Body of pancreas (tissue), 4 donors: ENCODE results near the gene INPP5K. TPM values are rescaled to one million over a fixed set of nuclear protein-coding genes. Genes with fewer than 3 reads are reported as not detected.
"Not testable (repeated sequence)": the region's sequence is repeated elsewhere in the genome, so short reads cannot be mapped to it uniquely, and the experiment has no call there.

ENCODE experiments used
- ATAC-seq: fragments of 150-250 bp; one replicate; pipeline ENCODE4 v1.9.1; 2016
- DNase-seq, 4 donors: peaks; one replicate each; pipeline ENCODE4 v3.0.0-alpha.2; 2019
- H3K27ac ChIP-seq, 4 donors: fragments of 200-600 bp; sonication (generic); 1 replicate in 3 of 4; 2 replicates in 1 of 4; pipeline versions ENCODE4 v1.5.1 to v1.6.1; 2016 to 2019; ENCODE audit warnings: mild to moderate bottlenecking in 1 of 4, mixed read lengths in 1 of 4, moderate library complexity in 1 of 4
- H3K27me3 ChIP-seq, 2 donors: fragments of 200-600 bp; sonication (generic); one replicate each; pipeline ENCODE4 v1.6.0; 2016; ENCODE audit warnings: mild to moderate bottlenecking in 1 of 2
- H3K36me3 ChIP-seq, 2 donors: fragments of 200-600 bp; sonication (generic); replicated peaks in 1 of 2; 2 replicates each; pipeline ENCODE4 v1.5.1; 2016; ENCODE audit warnings: low read depth in 2 of 2; ENCODE audit not compliant: insufficient read depth in 1 of 2
- H3K4me1 ChIP-seq: fragments of 200-600 bp; sonication (generic); one replicate; pipeline ENCODE4 v1.6.0; 2016
- H3K4me3 ChIP-seq, 2 donors: fragments of 200-600 bp; sonication (generic); 1 replicate in 1 of 2; 2 replicates in 1 of 2; pipeline ENCODE4 v1.5.1; 2016 to 2019
- H3K9me3 ChIP-seq, 3 donors: fragments of 200-600 bp; sonication (generic); 1 replicate in 2 of 3; 2 replicates in 1 of 3; pipeline ENCODE4 v1.5.1; 2016
- CTCF ChIP-seq, 7 experiments: fragments of 450-650 bp in 4 of 7; fragments of 200-600 bp in 3 of 7; sonication (generic) in 3 of 7; IDR thresholded peaks; one replicate each; pipeline ENCODE4 v1.5.1; 2016 to 2019; ENCODE audit warnings: antibody characterized with exemption in 7 of 7
- POLR2A ChIP-seq, 3 donors: fragments of 450-650 bp; IDR thresholded peaks; one replicate each; pipeline ENCODE4 v1.6.1; 2016; ENCODE audit warnings: antibody characterized with exemption in 3 of 3, mild to moderate bottlenecking in 2 of 3
- WGBS, 2 donors: methylation state at CpG; one replicate each; pipeline ENCODE4 v1.1.5; 2017; 5-methylcytosine and 5-hydroxymethylcytosine counted together
- intact Hi-C: fragments of 100-400 bp; cut with DNase I; formaldehyde crosslinking; loops from one replicate; pipeline ENCODE4 v1.15.1; 2023
- total RNA-seq, 2 donors: library from RNA; depleted of rRNA; stranded (reverse); fragments of >200 nt; gene quantifications; one replicate each; pipeline ENCODE4 v1.1.0, GENCODE V29; 2016

INPP5K gene
- total RNA-seq, 2 donors from 2014 or later: 26.4 to 34.2 TPM

- intact Hi-C loops: no loop called here
- TF ChIP-seq CTCF (IDR thresholded peaks at IDR 0.05): no peak
- TF ChIP-seq POLR2A (IDR thresholded peaks at IDR 0.05): no peak
- H3K36me3 ChIP-seq: peaks cover 20 to 27% of the 10 kb centered on the region in 2 donors
- no peaks in the 10 kb centered on the region for H3K9me3 ChIP-seq
- WGBS, 2 donors: 87 to 88% methylated on average over 4 of the region's 4 CpGs
- H3K4me1 ChIP-seq: no peaks in the 10 kb centered on the region
- no peaks in the 10 kb centered on the region for H3K27me3 ChIP-seq
- DNase-seq: no peak
- ATAC-seq: no peak
- H3K4me3 ChIP-seq: no peak overlapping the region
- H3K27ac ChIP-seq: no peak overlapping the region
Measured at GRCh38 chr17:1535737-1536136, 19.3 kb upstream of the INPP5K start.

GRCh38 chr17:1533661-1534325 lies 17.4 kb upstream of the INPP5K start:
- intact Hi-C loops: no loop called here
- Histone ChIP-seq H3K36me3 (peaks cover 15 to 31% of the 10 kb centered on the region in 2 donors), H3K9me3 (no peaks in the 10 kb centered on the region), H3K27ac (no peak overlapping the region), H3K4me3 (no peak overlapping the region), H3K27me3 (no peaks in the 10 kb centered on the region), H3K4me1 (no peaks in the 10 kb centered on the region)
- ATAC-seq (no peak), DNase-seq (no peak)
- TF ChIP-seq POLR2A (IDR thresholded peaks at IDR 0.05) (no peak), CTCF (IDR thresholded peaks at IDR 0.05) (no peak)
- 89 to 94% methylated on average over 23 to 24 of the region's 24 CpGs for WGBS, 2 donors

- Histone ChIP-seq H3K27me3 (no peaks in the 10 kb centered on the region), H3K9me3 (no peaks in the 10 kb centered on the region), H3K27ac (no peak overlapping the region), H3K4me3 (no peak overlapping the region), H3K36me3 (peaks cover 15 to 31% of the 10 kb centered on the region in 2 donors), H3K4me1 (no peaks in the 10 kb centered on the region)
- DNase-seq: peak in 1 of 4 donors; percentile 20
- WGBS, 2 donors: 81 to 97% methylated on average over 7 to 9 of the region's 10 CpGs
- TF ChIP-seq POLR2A (IDR thresholded peaks at IDR 0.05) (no peak), CTCF (IDR thresholded peaks at IDR 0.05) (peak in 2 of 7 experiments; percentile 7 to 27)
- no peak for ATAC-seq
- intact Hi-C loops: no loop called here
Measured at GRCh38 chr17:1532836-1533602, 16.6 kb upstream of the INPP5K start.

- Histone ChIP-seq H3K4me3 (no peak overlapping the region), H3K4me1 (no peaks in the 10 kb centered on the region), H3K27ac (no peak overlapping the region), H3K36me3 (peaks cover 15 to 23% of the 10 kb centered on the region in 2 donors), H3K27me3 (no peaks in the 10 kb centered on the region), H3K9me3 (no peaks in the 10 kb centered on the region)
- 28 to 32% methylated on average over 2 of the region's 2 CpGs for WGBS, 2 donors
- no peak for TF ChIP-seq POLR2A (IDR thresholded peaks at IDR 0.05)
- no peak for TF ChIP-seq CTCF (IDR thresholded peaks at IDR 0.05)
- no peak for DNase-seq
- no peak for ATAC-seq
- intact Hi-C loops: no loop called here
Measured at GRCh38 chr17:1529863-1530262, 13.5 kb upstream of the INPP5K start.

DNA sequence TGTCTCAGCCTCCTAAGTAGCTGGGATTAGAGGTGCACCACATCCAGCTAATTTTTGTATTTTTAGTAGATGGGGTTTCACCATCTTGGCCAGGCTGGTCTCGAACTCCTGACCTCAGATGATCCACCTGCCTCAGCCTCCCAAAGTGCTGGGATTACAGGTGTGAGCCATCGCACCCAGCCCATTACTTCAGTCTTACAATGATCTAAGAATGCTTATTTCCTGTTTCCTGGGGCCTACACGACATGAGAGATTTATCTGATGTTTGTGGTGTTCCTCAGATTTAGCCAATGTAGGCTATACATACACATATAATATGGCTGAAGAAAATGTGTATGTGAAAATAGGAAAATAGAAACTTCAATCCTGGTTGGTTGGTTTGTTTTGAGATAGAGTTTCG lies 10.5 kb upstream of the INPP5K start:
- H3K9me3 ChIP-seq, ATAC-seq, DNase-seq, intact Hi-C loops, H3K27ac ChIP-seq, H3K36me3 ChIP-seq, H3K27me3 ChIP-seq, H3K4me1 ChIP-seq, H3K4me3 ChIP-seq: not testable (repeated sequence)
- WGBS, 2 donors: 81 to 82% methylated on average over 4 of the region's 4 CpGs
